M059J (cell line): Measurements from ENCODE around the gene CLIC1. TPM values are rescaled to one million over a fixed set of nuclear protein-coding genes. Genes with fewer than 3 reads are reported as not detected.
A peak's percentile ranks its signal among the peaks of the same experiment; 100 is the strongest.
"Not testable (repeated sequence)": the region's sequence is repeated elsewhere in the genome, so short reads cannot be mapped to it uniquely, and the experiment has no call there.

Experiments
- DNase-seq: peaks from one replicate; pipeline ENCODE4 v3.0.0-alpha.2; 2012; ENCODE audit warnings: low read depth
- total RNA-seq: library from RNA; depleted of rRNA; stranded (reverse); fragments of >200 nt; shearing (Covaris generic); gene quantifications from 2 replicates; pipeline ENCODE4 v1.2.3, GENCODE V29; 2014

The CLIC1 gene
- total RNA-seq, 1 experiment from 2014 or later, result 1,686 TPM

GRCh38 chr6:31722173-31722572, 14.2 kb downstream of the CLIC1 start:
- DNase-seq, result no peak

GRCh38 chr6:31721351-31722020, 14.8 kb downstream of the CLIC1 start, which contains the start of gene LY6G6C:
TSS of gene LY6G6C (minus strand) at chr6:31721746. CDS start at chr6:31721679, 67 bp downstream.
- no peak for DNase-seq

- DNase-seq, result no peak
Observed at GRCh38 chr6:31720196-31720770, 16.0 kb downstream of the CLIC1 start.

- no peak for DNase-seq
Observed at GRCh38 chr6:31719001-31719400, 17.3 kb downstream of the CLIC1 start.

GRCh38 chr6:31718265-31718664, 18.1 kb downstream of the CLIC1 start:
- DNase-seq, result no peak

- DNase-seq, result no peak
Observed at GRCh38 chr6:31717499-31718222, 18.7 kb downstream of the CLIC1 start.

GRCh38 chr6:31715022-31715958, 21.0 kb downstream of the CLIC1 start, which contains the start of gene LY6G6D:
TSS of gene LY6G6D (plus strand) at chr6:31715348. CDS start at chr6:31715356, 8 bp downstream.
- DNase-seq, result no peak

GRCh38 chr6:31713991-31714684, 22.2 kb downstream of the CLIC1 start:
- no peak for DNase-seq

- no peak for DNase-seq
Observed at GRCh38 chr6:31713465-31713864, 22.9 kb downstream of the CLIC1 start.

- peak; percentile 55 for DNase-seq
Observed at GRCh38 chr6:31712296-31712695, 24.0 kb downstream of the CLIC1 start.

- DNase-seq, result no peak
Observed at GRCh38 chr6:31711233-31711632, 25.1 kb downstream of the CLIC1 start.

- DNase-seq, result no peak
Observed at GRCh38 chr6:31710523-31711219, 25.7 kb downstream of the CLIC1 start.

GRCh38 chr6:31709157-31709556, 27.2 kb downstream of the CLIC1 start:
- not testable (repeated sequence) for DNase-seq

GRCh38 chr6:31708224-31708623, 28.1 kb downstream of the CLIC1 start:
- no peak for DNase-seq

- no peak for DNase-seq
Observed at GRCh38 chr6:31707701-31708100, 28.6 kb downstream of the CLIC1 start.

- DNase-seq, result no peak
Observed at GRCh38 chr6:31706599-31706998, 29.7 kb downstream of the CLIC1 start, which contains the start of gene LY6G6F. TSS of gene LY6G6F (plus strand) at chr6:31706866. CDS start at chr6:31706907, 41 bp downstream.

- peak; percentile 74 for DNase-seq
Observed at GRCh38 chr6:31705931-31706330, 30.4 kb downstream of the CLIC1 start.

GRCh38 chr6:31702819-31703716, 33.3 kb downstream of the CLIC1 start, which contains the start of gene ABHD16A:
TSS of gene ABHD16A (minus strand) at chr6:31703324. CDS start at chr6:31703281, 43 bp downstream.
- DNase-seq, result peak; percentile 99

- no peak for DNase-seq
Observed at GRCh38 chr6:31702405-31702818, 33.9 kb downstream of the CLIC1 start.
